ENCODE data around the gene LRRC75A. TPM values are rescaled to one million over a fixed set of nuclear protein-coding genes. Genes with fewer than 3 reads are reported as not detected.
A peak's percentile ranks its signal among the peaks of the same experiment; 100 is the strongest.

Gene LRRC75A
- total and polyA plus RNA-seq, 2 of the 13 experiments (the other 11 are each of a cell fraction or from before 2014, with no cell fraction given) = 0.03 TPM; not detected in 1

DNA sequence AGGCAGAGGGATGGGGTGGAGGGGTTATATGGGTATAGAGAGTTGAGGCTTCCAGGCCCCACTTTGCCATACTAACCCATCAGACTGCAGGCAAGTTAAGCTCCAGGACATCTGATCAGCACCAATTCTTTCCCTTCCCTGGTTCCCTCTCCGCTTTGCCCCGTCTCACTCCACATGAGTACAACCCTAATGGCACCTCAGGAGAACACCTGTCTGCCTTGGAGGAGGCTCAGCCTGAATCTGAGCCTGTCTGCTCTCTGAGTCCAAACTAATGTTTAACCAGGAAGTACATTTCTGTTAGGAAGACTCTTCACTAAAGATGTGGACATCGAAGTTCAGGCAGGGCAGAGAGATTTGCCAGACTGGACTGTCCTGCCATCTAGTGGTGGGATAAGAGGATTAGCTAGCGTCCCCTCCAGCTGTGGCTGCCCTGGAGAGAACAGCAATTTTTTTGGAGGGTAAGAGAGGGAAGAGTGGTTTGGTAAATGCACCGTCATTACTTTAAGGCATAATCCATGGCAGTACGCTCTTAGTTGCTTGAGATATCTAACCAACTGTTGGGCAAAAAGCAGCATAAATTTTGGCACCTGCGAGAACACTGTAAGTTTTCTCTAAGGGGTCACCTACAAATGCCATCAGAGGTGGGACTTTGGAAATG, 29.2 kb upstream of the LRRC75A start (continued):
- TF ChIP-seq ZNF660 (CRISPR knock-in tag; IDR thresholded peaks at IDR 0.05; ENCODE audit: borderline replicate concordance, low read depth) (no peak), ZNF839 (CRISPR knock-in tag; IDR thresholded peaks at IDR 0.05; ENCODE audit: borderline replicate concordance) (no peak), ZNF33B (CRISPR knock-in tag; IDR thresholded peaks at IDR 0.05) (no peak), PHF21A (CRISPR knock-in tag; IDR thresholded peaks at IDR 0.05) (no peak), ARHGAP35 (CRISPR knock-in tag; IDR thresholded peaks at IDR 0.05; ENCODE audit: borderline replicate concordance) (no peak), PRPF4 (IDR thresholded peaks at IDR 0.05; ENCODE audit: low read depth, low read length, poor library complexity, severe bottlenecking) (no peak), SNAI1 (CRISPR knock-in tag; IDR thresholded peaks at IDR 0.05; ENCODE audit: borderline replicate concordance) (no peak), ISL2 (CRISPR knock-in tag; IDR thresholded peaks at IDR 0.05) (0 out of 2 replicates have a peak, but pooled peaks have one; percentile 29), SAFB2 (CRISPR knock-in tag; IDR thresholded peaks at IDR 0.05; ENCODE audit: borderline replicate concordance, low read depth) (no peak), NR2F6 (IDR thresholded peaks at IDR 0.05) (no peak), NR2F6 (CRISPR knock-in tag; IDR thresholded peaks at IDR 0.05) (peak; percentile 47; the same call in 1 of the 2 replicates), SIN3A (IDR thresholded peaks at IDR 0.05; ENCODE audit: borderline replicate concordance, low read depth, low read length) (no peak), THAP11 (CRISPR knock-in tag; IDR thresholded peaks at IDR 0.05) (peak; percentile 66), CEBPB (IDR thresholded peaks at IDR 0.05; ENCODE audit: borderline replicate concordance, low read depth, low read length) (peak; percentile 28; the same call in 1 of the 2 replicates), PAX8 (CRISPR knock-in tag; IDR thresholded peaks at IDR 0.05; ENCODE audit: borderline replicate concordance) (no peak), HMG20A (CRISPR knock-in tag; IDR thresholded peaks at IDR 0.05; ENCODE audit: borderline replicate concordance) (no peak), EP300 (IDR thresholded peaks at IDR 0.05; ENCODE audit: low read depth in 2 of 2, low read length in 2 of 2) (no peak), EP300 (CRISPR knock-in tag; IDR thresholded peaks at IDR 0.05; ENCODE audit: borderline replicate concordance) (no peak), SALL1 (CRISPR knock-in tag; IDR thresholded peaks at IDR 0.05) (peak; percentile 51; the same call in 1 of the 2 replicates)
- TF ChIP-seq, protein P1, sequence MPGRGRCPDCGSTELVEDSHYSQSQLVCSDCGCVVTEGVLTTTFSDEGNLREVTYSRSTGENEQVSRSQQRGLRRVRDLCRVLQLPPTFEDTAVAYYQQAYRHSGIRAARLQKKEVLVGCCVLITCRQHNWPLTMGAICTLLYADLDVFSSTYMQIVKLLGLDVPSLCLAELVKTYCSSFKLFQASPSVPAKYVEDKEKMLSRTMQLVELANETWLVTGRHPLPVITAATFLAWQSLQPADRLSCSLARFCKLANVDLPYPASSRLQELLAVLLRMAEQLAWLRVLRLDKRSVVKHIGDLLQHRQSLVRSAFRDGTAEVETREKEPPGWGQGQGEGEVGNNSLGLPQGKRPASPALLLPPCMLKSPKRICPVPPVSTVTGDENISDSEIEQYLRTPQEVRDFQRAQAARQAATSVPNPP (CRISPR knock-in tag; IDR thresholded peaks at IDR 0.05) = no peak
- TF ChIP-seq, protein P2, sequence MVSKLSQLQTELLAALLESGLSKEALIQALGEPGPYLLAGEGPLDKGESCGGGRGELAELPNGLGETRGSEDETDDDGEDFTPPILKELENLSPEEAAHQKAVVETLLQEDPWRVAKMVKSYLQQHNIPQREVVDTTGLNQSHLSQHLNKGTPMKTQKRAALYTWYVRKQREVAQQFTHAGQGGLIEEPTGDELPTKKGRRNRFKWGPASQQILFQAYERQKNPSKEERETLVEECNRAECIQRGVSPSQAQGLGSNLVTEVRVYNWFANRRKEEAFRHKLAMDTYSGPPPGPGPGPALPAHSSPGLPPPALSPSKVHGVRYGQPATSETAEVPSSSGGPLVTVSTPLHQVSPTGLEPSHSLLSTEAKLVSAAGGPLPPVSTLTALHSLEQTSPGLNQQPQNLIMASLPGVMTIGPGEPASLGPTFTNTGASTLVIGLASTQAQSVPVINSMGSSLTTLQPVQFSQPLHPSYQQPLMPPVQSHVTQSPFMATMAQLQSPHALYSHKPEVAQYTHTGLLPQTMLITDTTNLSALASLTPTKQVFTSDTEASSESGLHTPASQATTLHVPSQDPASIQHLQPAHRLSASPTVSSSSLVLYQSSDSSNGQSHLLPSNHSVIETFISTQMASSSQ (IDR thresholded peaks at IDR 0.05; ENCODE audit: low read depth) = peak; percentile 51; the same call in 1 of the 2 replicates
- TF ChIP-seq, protein P2 (CRISPR knock-in tag; IDR thresholded peaks at IDR 0.05; ENCODE audit: borderline replicate concordance) = no peak; the same call in 1 of the 2 replicates
- TF ChIP-seq, protein P3, sequence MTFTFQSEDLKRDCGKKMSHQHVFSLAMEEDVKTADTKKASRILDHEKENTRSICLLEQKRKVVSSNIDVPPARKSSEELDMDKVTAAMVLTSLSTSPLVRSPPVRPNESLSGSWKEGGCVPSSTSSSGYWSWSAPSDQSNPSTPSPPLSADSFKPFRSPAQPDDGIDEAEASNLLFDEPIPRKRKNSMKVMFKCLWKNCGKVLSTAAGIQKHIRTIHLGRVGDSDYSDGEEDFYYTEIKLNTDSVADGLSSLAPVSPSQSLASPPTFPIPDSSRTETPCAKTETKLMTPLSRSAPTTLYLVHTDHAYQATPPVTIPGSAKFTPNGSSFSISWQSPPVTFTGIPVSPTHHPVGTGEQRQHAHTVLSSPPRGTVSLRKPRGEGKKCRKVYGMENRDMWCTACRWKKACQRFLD (CRISPR knock-in tag; IDR thresholded peaks at IDR 0.05; ENCODE audit: borderline replicate concordance) = no peak
